GM12801 (cell line): ENCODE data around the gene ME1.

Experiments used
- TF ChIP-seq, protein P1 (sequence below): IDR thresholded peaks from one replicate; pipeline ENCODE4 v1.5.1; 2011; ENCODE audit warnings: control low read depth; ENCODE audit not compliant: insufficient read length; ENCODE audit errors: extremely low read depth

Gene ME1

GRCh38 chr6:83193747-83194566 is 236.9 kb downstream of the ME1 start:
- TF ChIP-seq, protein P1, sequence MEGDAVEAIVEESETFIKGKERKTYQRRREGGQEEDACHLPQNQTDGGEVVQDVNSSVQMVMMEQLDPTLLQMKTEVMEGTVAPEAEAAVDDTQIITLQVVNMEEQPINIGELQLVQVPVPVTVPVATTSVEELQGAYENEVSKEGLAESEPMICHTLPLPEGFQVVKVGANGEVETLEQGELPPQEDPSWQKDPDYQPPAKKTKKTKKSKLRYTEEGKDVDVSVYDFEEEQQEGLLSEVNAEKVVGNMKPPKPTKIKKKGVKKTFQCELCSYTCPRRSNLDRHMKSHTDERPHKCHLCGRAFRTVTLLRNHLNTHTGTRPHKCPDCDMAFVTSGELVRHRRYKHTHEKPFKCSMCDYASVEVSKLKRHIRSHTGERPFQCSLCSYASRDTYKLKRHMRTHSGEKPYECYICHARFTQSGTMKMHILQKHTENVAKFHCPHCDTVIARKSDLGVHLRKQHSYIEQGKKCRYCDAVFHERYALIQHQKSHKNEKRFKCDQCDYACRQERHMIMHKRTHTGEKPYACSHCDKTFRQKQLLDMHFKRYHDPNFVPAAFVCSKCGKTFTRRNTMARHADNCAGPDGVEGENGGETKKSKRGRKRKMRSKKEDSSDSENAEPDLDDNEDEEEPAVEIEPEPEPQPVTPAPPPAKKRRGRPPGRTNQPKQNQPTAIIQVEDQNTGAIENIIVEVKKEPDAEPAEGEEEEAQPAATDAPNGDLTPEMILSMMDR, result no peak

DNA sequence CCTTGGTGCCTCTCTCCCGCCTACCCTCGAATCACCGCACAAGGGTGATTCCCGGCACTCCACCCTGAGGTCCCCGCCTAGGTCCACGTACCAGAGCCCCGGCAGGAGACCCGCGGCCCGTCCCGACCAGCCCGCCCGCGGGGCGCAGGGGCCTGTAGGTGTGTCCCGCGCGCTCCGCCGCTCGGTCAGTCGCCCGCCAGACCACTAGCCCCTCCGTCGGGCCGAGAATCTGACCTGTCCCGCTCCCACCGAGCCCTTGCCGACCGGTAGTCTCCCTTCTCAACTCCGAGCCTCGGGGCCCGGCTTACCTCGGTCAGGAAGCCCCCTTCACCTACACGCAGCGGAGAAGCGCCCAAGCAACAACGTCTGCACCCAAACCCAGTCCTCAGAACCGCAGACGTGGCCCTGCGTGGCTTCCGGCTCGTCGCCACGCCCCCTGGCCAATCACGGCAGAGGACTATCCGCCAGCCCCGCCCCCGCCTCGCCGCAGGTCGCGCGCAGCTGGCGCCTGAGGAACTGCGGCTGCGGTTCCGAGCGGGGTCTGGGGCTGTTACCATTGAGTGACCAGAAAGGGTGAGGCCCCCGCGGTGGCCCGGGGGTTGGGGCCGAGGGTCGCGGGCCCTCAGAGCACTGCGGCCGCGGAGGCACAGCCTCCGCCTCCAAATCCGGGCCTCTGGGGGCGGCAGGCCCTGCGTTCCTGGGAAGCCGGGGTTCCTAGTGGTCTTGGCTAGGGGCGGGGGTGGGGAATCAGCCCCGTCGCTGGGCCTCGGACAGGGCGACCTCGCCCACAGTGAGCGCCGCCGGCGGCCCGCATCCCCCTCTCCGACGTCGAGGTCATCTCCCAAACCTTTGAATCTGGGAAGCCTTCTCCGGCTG is 237.7 kb downstream of the ME1 start, which contains the start of the genes PGM3 and RWDD2A:
Gene PGM3 (minus strand): TSS at position 395 of the 876 bp plus-strand sequence. CDS start 2,253 bp downstream, outside the sequence.
Gene RWDD2A (plus strand): TSS at position 487 of the 876 bp plus-strand sequence. CDS start 1,095 bp downstream, outside the sequence.
- TF ChIP-seq, protein P1, result no peak

- TF ChIP-seq, protein P1, result no peak
Measured at GRCh38 chr6:83192456-83192855, 238.4 kb downstream of the ME1 start.

DNA sequence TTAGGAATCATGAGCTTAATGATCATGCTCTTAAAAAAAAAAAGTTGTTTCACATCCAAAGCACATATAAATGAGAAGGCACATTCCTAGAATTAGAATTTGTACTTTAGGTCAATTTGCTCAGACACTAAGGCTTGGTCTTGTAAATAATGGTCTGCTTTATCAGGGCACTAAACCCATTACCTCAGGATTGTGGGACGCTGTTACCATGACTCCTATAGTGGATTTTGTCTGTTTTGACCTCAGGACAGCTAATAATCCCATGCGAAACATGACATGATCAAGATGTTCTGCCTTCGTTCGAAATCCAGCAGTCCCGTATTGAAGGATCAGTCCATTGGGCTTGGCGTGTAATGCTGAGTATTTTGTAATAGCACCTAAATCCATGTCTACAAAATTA is 240.2 kb downstream of the ME1 start:
- TF ChIP-seq, protein P1, result no peak

DNA sequence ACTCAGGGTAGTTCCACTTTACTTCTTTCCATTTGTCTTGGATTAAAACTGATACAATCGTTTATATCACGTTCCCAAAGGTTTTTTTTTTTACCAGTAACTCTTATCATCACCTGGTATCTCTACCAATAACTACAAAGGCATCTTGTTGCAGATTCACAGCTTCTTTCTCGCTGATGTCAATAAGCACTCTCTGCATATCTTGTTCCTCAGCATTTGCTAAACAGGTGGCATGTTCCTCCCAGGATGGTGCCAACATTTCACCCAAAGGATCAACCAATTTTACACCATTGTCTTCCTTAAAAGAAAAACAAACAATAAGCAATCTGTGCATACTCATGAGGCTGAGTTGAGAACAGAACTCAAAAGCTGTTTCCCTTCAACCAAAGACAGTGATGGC is 242.3 kb downstream of the ME1 start:
- TF ChIP-seq, protein P1, result no peak

GRCh38 chr6:83185096-83185495 is 245.8 kb downstream of the ME1 start:
- TF ChIP-seq, protein P1, result no peak
